NOMO-1 treated with DMSO at 0.1 percent for 48 hours (cell line): ENCODE data around the gene TBL1X.
"Not testable (repeated sequence)": the region's sequence is repeated elsewhere in the genome, so short reads cannot be mapped to it uniquely, and the experiment has no call there.

Experiments used
- DNase-seq: peaks from one replicate; lab custom pipeline; 2025; ENCODE audit not compliant: unreplicated experiment; lab: John Stamatoyannopoulos, UW

The TBL1X gene

GRCh38 chrX:9464435-9465371 is at the start of gene TBL1X:
Gene TBL1X (plus strand): TSS chrX:9465058. CDS start chrX:9653587, 188,529 bp downstream.
- peak; percentile 1 for DNase-seq

GRCh38 chrX:9416562-9417348 is 48.1 kb upstream of the TBL1X start:
- DNase-seq: no peak

GRCh38 chrX:9418262-9418661 is 46.6 kb upstream of the TBL1X start:
- no peak for DNase-seq

- no peak for DNase-seq
Observed at GRCh38 chrX:9420275-9421265, 44.3 kb upstream of the TBL1X start.

GRCh38 chrX:9429767-9430166 is 35.1 kb upstream of the TBL1X start:
- DNase-seq: no peak

- no peak for DNase-seq
Observed at GRCh38 chrX:9430346-9430921, 34.4 kb upstream of the TBL1X start.

- DNase-seq: no peak
Observed at GRCh38 chrX:9431281-9431680, 33.6 kb upstream of the TBL1X start.

GRCh38 chrX:9433596-9433995 is 31.3 kb upstream of the TBL1X start:
- DNase-seq: no peak

GRCh38 chrX:9434051-9434550 is 30.8 kb upstream of the TBL1X start:
- no peak for DNase-seq

- DNase-seq: not testable (repeated sequence)
Observed at GRCh38 chrX:9435086-9435485, 29.8 kb upstream of the TBL1X start.

GRCh38 chrX:9436812-9437211 is 28.0 kb upstream of the TBL1X start:
- DNase-seq: no peak

- DNase-seq: no peak
Observed at GRCh38 chrX:9438933-9439494, 25.8 kb upstream of the TBL1X start.

- peak; percentile 61 for DNase-seq
Observed at GRCh38 chrX:9440116-9440844, 24.6 kb upstream of the TBL1X start.

- peak; percentile 79 for DNase-seq
Observed at GRCh38 chrX:9442056-9442455, 22.8 kb upstream of the TBL1X start.

GRCh38 chrX:9443327-9443726 is 21.5 kb upstream of the TBL1X start:
- no peak for DNase-seq

GRCh38 chrX:9447906-9448305 is 17.0 kb upstream of the TBL1X start:
- no peak for DNase-seq

- peak; percentile 83 for DNase-seq
Observed at GRCh38 chrX:9456250-9457074, 8.4 kb upstream of the TBL1X start.

- DNase-seq: not testable (repeated sequence)
Observed at GRCh38 chrX:9458034-9458433, 6.8 kb upstream of the TBL1X start.
